ENCODE results near the gene GYS1.
"Not testable (repeated sequence)": the region's sequence is repeated elsewhere in the genome, so short reads cannot be mapped to it uniquely, and the experiment has no call there.

The GYS1 gene

DNA sequence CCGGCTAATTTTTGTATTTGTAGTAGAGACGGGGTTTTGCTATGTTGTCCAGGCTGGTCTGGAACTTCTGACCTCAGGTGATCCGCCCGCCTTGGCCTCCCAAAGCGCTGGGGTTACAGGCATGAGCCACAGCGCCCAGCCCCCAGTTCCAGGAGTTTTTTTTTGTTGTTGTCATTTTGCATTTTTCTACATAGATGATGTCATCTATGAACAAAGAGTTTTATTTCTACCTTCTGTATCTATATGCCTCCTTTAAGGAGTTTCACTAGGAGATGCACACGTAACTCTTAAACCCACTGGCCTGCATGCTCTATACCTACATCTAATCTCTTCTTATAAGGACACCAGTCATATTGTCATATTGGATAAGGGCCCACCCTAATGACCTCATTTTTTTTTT, 54.9 kb downstream of the GYS1 start:
- DNase-seq (ENCODE audit: low read depth in 3 of 3), result no peak

DNA sequence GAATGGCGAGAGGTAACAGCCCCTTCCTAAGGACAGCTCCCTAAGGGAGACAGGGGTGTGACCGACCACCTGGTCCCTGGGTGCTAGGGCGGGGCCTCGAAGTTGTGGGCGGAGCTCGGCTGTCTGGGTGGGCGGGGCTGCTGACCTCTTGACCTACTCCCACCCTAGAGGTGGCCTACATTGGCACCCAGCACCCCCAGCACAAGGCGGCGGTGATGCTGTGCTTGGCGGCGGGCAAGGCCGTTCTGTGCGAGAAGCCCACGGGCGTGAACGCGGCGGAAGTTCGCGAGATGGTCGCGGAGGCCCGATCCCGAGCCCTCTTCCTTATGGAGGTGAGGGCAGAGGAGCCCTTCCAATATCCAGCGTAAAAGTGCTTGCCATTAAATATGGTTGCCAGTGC, 57.2 kb downstream of the GYS1 start:
- no peak for DNase-seq (ENCODE audit: low read depth in 3 of 3)

DNA sequence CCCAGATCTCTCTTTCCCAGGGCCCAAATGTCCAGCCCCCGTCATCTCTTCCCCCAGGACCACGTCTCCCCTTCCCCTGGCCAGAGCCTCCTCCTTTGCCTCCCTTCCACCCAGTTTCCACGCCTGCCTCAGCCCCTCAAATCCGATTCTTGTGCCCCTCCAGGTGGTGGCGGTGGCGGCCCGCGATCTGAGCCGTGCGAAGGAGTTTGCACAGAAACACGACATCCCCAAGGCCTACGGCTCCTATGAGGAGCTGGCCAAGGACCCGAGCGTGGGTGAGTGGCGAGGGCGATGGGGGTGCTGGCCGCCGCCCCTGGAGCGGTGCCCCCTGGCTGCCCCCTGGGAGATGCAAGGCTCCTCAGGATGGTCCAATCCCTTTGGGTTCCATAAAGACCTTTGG, 58.3 kb downstream of the GYS1 start:
- DNase-seq (ENCODE audit: low read depth in 3 of 3), result no peak

DNA sequence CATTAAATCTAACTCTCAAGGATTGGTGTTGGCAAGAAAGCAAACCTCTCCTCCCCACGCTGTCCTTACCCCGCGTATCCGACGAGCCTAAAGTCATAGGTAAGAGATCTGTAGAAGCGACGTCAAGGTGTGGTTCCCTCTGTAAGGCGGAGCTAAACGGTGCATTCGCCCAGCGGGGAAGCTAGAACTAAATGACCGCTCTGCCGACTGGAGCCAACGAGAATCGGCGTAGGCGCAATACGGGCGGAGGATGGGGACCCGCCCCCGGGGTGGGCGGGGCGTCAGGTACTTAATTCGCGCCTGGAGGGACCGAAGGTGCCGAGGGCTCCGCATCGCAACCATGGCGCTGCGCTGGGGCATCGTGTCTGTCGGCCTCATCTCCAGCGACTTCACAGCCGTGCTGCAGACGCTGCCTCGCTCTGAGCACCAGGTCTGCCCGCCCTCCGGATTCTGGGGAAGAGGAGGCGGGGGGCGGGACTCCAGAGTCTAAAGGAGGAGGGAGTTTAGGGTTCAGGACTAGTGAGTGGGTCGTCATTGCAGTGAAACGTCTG, 59.7 kb downstream of the GYS1 start, which contains the start of gene DHDH:
TSS of gene DHDH (plus strand) at position 318 of the 551 bp plus-strand sequence. CDS start at position 341, 23 bp downstream.
- DNase-seq (ENCODE audit: low read depth in 3 of 3), result peak; percentile 52 to 78 (median 56)

DNA sequence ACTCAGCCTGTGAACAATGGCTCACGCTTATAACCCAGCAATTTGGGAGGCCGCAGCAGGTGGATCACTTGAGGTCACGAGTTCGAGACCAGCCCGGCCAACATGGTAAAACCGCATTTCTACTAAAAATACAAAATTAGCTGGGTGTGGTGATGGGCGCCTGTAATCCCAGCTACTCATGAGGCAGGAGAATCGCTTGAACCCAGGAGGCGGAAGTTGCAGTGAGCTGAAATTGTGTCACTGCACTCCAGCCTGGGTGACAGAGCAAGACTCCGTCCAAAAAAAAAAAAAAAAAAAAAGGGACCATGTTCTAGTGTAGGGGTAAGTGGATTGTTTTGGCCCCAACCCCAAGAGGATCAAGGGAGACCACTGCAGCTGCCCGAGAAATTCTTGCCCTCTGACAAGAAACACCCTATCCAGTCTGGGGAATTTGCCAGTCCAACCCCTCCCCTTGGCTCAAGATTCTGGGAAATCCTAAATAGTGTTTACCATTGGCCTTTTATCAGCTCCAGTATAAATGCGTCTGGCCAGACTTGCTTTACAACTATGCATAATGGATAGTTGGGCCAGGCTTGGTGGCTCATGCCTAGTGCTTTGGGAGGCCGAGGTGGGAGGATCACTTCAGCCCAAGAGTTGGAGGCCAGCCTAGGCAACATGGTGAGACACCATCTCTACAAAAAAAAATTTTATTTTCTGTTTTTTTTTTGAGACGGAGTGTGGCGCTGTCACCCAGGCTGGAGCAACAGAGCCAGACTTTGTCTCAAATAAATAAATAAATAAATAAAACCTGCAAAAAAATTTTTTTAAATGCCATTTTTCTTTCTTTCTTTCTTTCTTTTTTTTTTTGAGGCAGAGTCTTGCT, 64.7 kb downstream of the GYS1 start:
- no peak for DNase-seq (ENCODE audit: low read depth in 3 of 3)

DNA sequence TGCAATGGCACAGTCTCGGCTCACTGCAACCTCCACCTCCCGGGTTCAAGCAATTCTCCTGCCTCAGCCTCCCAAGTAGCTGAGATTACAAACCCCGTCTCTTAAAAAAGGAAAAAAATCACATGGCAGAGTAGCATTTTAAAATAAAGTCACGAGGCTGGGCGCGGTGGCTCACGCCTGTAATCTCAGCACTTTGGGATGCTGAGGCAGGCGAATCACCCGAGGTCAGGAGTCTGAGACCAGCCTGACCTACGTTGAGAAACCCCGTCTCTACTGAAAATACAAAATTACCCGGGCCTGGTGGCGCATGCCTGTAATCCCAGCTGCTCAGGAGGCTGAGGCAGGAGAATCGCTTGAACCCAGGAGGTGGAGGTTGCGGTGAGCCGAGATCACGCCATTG, 65.4 kb downstream of the GYS1 start:
- DNase-seq (ENCODE audit: low read depth in 3 of 3), result not testable (repeated sequence)

DNA sequence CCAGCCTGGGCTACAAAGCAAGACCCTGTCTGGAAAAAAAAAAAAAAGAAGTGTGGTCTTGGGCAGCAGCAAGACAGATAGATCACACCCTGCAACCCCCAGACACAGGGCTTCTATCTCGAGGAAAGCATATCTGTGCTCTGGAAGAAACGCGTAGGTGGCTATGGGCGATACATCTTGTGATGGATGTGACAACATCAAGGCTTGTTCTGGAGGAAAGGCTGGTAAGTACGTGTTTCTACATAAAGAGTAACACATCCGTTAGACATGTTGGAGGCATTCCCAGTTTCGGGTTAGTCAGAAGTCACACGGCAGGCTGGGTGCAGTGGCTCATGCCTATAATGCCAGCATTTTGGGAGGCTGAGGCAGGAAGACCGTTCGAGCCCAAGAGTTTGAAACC, 66.2 kb downstream of the GYS1 start:
- DNase-seq (ENCODE audit: low read depth in 3 of 3), result peak in 1 of 3 experiments; percentile 34

DNA sequence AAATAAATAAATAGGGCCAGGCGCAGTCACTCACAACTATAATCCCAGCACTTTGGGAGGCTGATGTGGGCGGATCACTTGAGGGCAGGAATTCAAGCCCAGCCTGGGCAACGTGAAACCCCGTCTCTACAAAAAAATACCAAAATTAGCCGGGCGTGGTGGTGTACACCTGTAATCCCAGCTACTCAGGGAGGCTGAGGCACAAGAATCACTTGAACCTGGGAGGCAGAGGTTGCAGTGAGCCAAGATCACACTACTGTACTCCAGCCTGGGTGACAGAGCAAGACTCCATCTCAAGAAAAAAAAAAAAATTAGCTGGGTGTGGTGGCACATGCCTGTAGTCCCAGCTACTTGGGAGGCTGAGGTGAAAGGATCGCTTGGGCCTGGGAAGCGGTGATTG, 67.2 kb downstream of the GYS1 start:
- not testable (repeated sequence) for DNase-seq (ENCODE audit: low read depth in 3 of 3)

DNA sequence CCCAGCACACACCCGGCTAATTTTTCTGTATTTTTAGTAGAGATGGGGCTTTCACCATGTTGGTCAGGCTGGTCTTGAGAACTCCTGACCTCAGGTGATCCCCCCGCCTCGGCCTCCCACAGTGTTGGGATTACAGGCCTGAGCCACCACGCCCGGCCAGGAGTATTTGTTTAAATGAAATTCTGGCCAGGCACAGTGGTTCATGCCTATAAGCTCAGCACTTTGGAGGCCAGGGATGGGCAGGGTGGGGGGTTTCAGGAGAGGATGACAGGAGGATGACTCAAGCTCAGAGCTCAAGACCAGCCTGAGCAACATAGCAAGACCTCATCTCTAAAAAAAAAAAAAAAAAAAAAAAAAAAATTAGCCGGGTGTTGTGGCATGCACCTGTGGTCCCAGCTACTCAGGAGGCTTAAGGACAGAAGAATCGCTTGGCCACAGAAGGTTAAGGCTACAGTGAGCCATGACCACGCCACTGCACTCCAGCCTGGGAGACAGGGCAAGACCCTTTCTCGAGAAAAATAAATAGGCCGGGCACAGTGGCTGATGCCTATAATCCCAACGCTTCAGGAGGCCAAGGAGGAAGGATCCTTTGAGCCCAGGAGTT, 67.8 kb downstream of the GYS1 start:
- no peak for DNase-seq (ENCODE audit: low read depth in 3 of 3)

DNA sequence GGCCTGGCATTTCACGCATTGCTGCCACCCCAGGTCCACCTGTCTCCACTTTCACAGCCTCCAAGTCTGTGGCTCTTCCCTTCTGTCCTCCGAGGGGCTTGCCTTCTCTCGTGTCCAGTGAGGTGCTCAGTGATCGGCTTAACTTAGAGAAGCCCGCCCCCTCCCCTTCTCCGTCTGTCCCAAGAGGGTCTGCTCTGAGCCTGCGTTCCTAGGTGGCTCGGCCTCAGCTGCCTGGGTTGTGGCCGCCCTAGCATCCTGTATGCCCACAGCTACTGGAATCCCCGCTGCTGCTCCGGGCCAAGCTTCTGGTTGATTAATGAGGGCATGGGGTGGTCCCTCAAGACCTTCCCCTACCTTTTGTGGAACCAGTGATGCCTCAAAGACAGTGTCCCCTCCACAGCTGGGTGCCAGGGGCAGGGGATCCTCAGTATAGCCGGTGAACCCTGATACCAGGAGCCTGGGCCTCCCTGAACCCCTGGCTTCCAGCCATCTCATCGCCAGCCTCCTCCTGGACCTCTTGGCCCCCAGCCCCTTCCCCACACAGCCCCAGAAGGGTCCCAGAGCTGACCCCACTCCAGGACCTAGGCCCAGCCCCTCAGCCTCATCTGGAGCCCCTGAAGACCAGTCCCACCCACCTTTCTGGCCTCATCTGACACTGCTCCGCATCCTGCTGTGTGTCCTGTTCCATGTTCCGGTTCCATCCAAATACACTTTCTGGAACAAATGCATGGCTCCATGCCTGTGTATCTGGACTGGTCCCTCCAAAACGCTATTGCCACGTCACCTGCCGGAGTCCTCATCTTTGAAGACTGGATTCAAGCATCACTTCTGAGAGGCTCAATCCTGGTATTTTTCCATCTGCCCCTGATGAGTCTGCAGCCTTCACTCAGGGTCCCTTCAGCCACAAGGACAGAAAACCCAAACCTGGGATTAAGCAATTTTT, 70.3 kb downstream of the GYS1 start:
- no peak for DNase-seq (ENCODE audit: low read depth in 3 of 3)

DNA sequence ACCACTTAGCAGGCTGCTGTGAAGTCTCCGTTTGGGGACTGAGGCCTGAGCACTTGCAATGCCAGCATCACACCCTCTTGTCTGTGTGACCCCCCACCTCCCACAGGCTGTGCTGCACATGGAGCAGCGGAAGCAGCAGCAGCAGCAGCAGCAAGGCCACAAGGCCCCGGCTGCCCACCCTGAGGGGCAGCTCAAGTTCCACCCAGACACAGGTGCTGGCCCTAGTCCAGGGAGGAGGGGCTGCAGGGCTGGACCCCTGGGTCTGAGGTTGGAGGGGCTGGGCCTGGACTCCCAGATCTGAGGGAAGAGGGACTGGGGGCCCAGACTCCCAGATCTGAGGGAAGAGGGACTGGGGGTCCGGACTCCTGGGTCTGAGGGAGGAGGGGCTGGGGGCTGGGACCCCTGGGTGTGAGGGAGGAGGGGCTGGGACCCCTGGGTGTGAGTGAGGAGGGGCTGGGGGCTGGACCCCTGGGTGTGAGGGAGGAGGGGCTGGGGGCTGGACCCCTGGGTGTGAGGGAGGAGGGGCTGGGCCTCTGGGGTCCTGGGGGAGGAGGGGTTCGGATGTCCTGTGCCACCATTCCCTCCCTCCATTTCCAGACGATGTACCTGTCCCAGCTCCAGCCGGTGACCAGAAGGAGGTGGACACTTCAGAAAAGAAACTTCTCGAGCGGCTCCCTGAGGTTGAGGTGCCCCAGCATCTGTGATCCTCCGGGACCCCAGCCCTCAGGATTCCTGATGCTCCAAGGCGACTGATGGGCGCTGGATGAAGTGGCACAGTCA, 71.2 kb downstream of the GYS1 start:
- no peak for DNase-seq (ENCODE audit: low read depth in 3 of 3)

DNA sequence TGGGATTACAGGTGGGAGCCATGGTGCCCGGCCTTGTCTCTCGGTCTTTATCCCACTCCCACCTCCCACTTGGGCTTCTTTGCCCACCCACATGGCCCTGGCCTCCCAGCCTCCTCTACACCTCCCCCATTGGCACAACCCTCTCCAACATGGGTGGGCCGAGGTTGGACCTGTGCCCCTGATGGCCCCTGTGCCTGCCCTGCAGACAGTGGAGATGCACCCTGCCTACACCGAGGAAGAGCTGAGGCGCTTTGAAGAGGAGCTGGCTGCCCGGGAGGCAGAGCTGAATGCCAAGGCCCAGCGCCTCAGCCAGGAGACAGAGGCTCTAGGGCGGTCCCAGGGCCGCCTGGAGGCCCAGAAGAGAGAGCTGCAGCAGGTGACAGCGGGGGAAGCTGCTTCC, 72.2 kb downstream of the GYS1 start:
- no peak for DNase-seq (ENCODE audit: low read depth in 3 of 3)

DNA sequence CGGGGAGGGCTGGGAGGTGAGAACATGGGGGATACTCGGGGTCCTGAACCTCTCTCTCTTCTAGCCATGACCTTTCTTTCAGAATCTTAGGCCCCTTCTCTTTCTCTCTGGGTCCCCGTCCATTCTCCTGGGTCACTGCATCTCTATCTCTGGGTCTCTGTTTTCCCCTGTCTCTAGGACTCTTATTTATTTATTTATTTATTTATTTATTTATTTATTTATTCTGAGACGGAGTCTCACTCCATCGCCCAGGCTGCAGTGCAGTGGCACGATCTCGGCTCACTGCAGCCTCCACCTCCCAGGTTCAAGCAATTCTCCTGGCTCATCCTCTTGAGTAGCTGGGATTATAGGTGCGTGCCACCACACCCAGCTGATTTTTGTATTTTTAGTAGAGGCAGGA, 73.8 kb downstream of the GYS1 start:
- DNase-seq (ENCODE audit: low read depth in 3 of 3), result not testable (repeated sequence)

DNA sequence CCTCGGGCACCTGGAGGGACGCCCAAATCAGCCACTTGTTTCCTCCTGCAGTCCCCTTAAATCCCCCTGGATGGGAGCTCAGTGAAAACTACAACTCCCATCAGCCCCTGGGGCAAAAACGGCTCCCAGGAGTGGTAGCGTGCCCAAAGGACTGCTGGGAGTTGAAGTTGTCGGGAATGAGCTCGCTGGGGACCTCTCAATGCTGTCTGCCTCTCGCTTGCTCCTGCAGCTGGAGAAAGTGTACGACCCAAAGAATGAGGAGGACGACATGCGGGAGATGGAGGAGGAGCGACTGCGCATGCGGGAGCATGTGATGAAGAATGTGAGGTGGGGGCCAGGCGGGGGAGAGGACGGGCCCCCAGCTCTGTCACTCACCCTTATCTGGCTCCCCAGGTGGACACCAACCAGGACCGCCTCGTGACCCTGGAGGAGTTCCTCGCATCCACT, 74.3 kb downstream of the GYS1 start:
- DNase-seq (ENCODE audit: low read depth in 3 of 3), result no peak
